HUES64 (cell line): ENCODE results near the gene TGM1.
"Not testable (repeated sequence)": the region's sequence is repeated elsewhere in the genome, so short reads cannot be mapped to it uniquely, and the experiment has no call there.

ENCODE experiments used
- H3K27ac ChIP-seq: 2 replicates; pipeline ENCODE4 v1.7.0; 2013; ENCODE audit warnings: low read depth, low read length, inconsistent platforms
- H3K27me3 ChIP-seq: 2 replicates; pipeline ENCODE4 v1.6.1; 2013; ENCODE audit warnings: mild to moderate bottlenecking, low read length; ENCODE audit not compliant: insufficient read depth
- H3K36me3 ChIP-seq: 2 replicates; pipeline ENCODE4 v1.6.1; 2013; ENCODE audit warnings: mild to moderate bottlenecking, low read length; ENCODE audit not compliant: insufficient read depth
- H3K4me1 ChIP-seq: 2 replicates; pipeline ENCODE4 v1.6.1; 2013; ENCODE audit warnings: mild to moderate bottlenecking, low read length, moderate library complexity; ENCODE audit not compliant: insufficient read depth
- H3K4me3 ChIP-seq: 2 replicates; pipeline ENCODE4 v1.5.1; 2013; ENCODE audit warnings: mild to moderate bottlenecking, low read length, moderate library complexity
- H3K9ac ChIP-seq: 2 replicates; pipeline ENCODE4 v1.6.1; 2013; ENCODE audit warnings: mild to moderate bottlenecking, low read depth, low read length
- H3K9me3 ChIP-seq: 2 replicates; pipeline ENCODE4 v1.6.1; 2013; ENCODE audit warnings: low read depth, low read length; ENCODE audit not compliant: insufficient read depth
- WGBS: fragments of 150-250, 120-280 bp; methylation state at CpG from one replicate; pipeline ENCODE4 v1.1.7; 2013; ENCODE audit warnings: missing lambda C conversion rate; 5-methylcytosine and 5-hydroxymethylcytosine counted together

The TGM1 gene

GRCh38 chr14:24249230-24250021 lies 13.6 kb downstream of the TGM1 start:
- H3K9ac ChIP-seq, result no peak overlapping the region
- no peaks in the 10 kb centered on the region for H3K9me3 ChIP-seq
- no peak overlapping the region for H3K4me3 ChIP-seq
- H3K4me1 ChIP-seq, result no peaks in the 10 kb centered on the region
- 82% methylated on average over 13 of the region's 13 CpGs for WGBS
- H3K27ac ChIP-seq, result no peak overlapping the region
- H3K36me3 ChIP-seq, result no peaks in the 10 kb centered on the region
- H3K27me3 ChIP-seq, result no peaks in the 10 kb centered on the region

- Histone ChIP-seq H3K27ac (no peak overlapping the region), H3K9me3 (no peaks in the 10 kb centered on the region), H3K27me3 (no peaks in the 10 kb centered on the region), H3K4me1 (peaks cover 5% of the 10 kb centered on the region; the same call in 1 of the 2 replicates), H3K36me3 (no peaks in the 10 kb centered on the region), H3K9ac (no peak overlapping the region), H3K4me3 (no peak overlapping the region)
- 82% methylated on average over 7 of the region's 7 CpGs for WGBS
Observed at GRCh38 chr14:24247422-24247821, 15.6 kb downstream of the TGM1 start.

- H3K9ac ChIP-seq, result no peak overlapping the region
- WGBS, result 92% methylated on average over 3 of the region's 3 CpGs
- no peak overlapping the region for H3K4me3 ChIP-seq
- H3K27me3 ChIP-seq, result no peaks in the 10 kb centered on the region
- H3K9me3 ChIP-seq, result no peaks in the 10 kb centered on the region
- H3K4me1 ChIP-seq, result peaks cover 5% of the 10 kb centered on the region; the same call in 1 of the 2 replicates
- H3K36me3 ChIP-seq, result no peaks in the 10 kb centered on the region
- H3K27ac ChIP-seq, result no peak overlapping the region
Observed at GRCh38 chr14:24246765-24247212, 16.2 kb downstream of the TGM1 start.

- 94% methylated on average over 11 of the region's 11 CpGs for WGBS
- not testable (repeated sequence) for H3K36me3 ChIP-seq, H3K4me3 ChIP-seq, H3K9ac ChIP-seq, H3K9me3 ChIP-seq, H3K27me3 ChIP-seq, H3K27ac ChIP-seq, H3K4me1 ChIP-seq
Observed at GRCh38 chr14:24245350-24245749, 17.6 kb downstream of the TGM1 start.

- peak overlapping the region; percentile 69 for H3K9ac ChIP-seq
- H3K9me3 ChIP-seq, result no peaks in the 10 kb centered on the region
- peaks cover 5% of the 10 kb centered on the region; the same call in 1 of the 2 replicates for H3K4me1 ChIP-seq
- peaks cover 28% of the 10 kb centered on the region for H3K36me3 ChIP-seq
- H3K27ac ChIP-seq, result peak overlapping the region; percentile 95; the same call in 1 of the 2 replicates
- no peaks in the 10 kb centered on the region for H3K27me3 ChIP-seq
- 64% methylated on average over 9 of the region's 10 CpGs for WGBS
- H3K4me3 ChIP-seq, result peak overlapping the region; percentile 78
Observed at GRCh38 chr14:24243336-24243836, 19.6 kb downstream of the TGM1 start.

- H3K27ac ChIP-seq, result peak overlapping the region; percentile 95
- no peaks in the 10 kb centered on the region for H3K27me3 ChIP-seq
- peak overlapping the region; percentile 69 for H3K9ac ChIP-seq
- H3K36me3 ChIP-seq, result peaks cover 42% of the 10 kb centered on the region
- H3K9me3 ChIP-seq, result no peaks in the 10 kb centered on the region
- H3K4me3 ChIP-seq, result peak overlapping the region; percentile 78
- WGBS, result 4% methylated on average over 39 of the region's 39 CpGs
- peaks cover 5% of the 10 kb centered on the region; the same call in 1 of the 2 replicates for H3K4me1 ChIP-seq
Observed at GRCh38 chr14:24241829-24242443, 21.0 kb downstream of the TGM1 start.

- Histone ChIP-seq H3K27ac (no peak overlapping the region), H3K4me1 (peaks cover 5% of the 10 kb centered on the region; the same call in 1 of the 2 replicates), H3K9me3 (no peaks in the 10 kb centered on the region), H3K36me3 (peaks cover 59% of the 10 kb centered on the region), H3K4me3 (no peak overlapping the region), H3K27me3 (no peaks in the 10 kb centered on the region), H3K9ac (no peak overlapping the region)
- 98% methylated on average over 9 of the region's 9 CpGs for WGBS
Observed at GRCh38 chr14:24240110-24240918, 22.7 kb downstream of the TGM1 start.

- Histone ChIP-seq H3K9me3 (no peaks in the 10 kb centered on the region), H3K27ac (no peak overlapping the region), H3K36me3 (peaks cover 71% of the 10 kb centered on the region), H3K4me3 (no peak overlapping the region), H3K27me3 (no peaks in the 10 kb centered on the region), H3K4me1 (peaks cover 6% of the 10 kb centered on the region; the same call in 1 of the 2 replicates), H3K9ac (no peak overlapping the region)
- 95% methylated on average over 5 of the region's 5 CpGs for WGBS
Observed at GRCh38 chr14:24238527-24239037, 24.4 kb downstream of the TGM1 start.

GRCh38 chr14:24238123-24238522 lies 24.9 kb downstream of the TGM1 start:
- Histone ChIP-seq H3K9ac (no peak overlapping the region), H3K9me3 (no peaks in the 10 kb centered on the region), H3K36me3 (peaks cover 71% of the 10 kb centered on the region), H3K4me3 (no peak overlapping the region), H3K4me1 (0 out of 2 replicates have a peak, but pooled peaks cover 5% of the 10 kb centered on the region), H3K27ac (no peak overlapping the region), H3K27me3 (no peaks in the 10 kb centered on the region)
- 94% methylated on average over 5 of the region's 5 CpGs for WGBS

GRCh38 chr14:24237463-24237955 lies 25.5 kb downstream of the TGM1 start:
- Histone ChIP-seq H3K27me3 (no peaks in the 10 kb centered on the region), H3K9me3 (no peaks in the 10 kb centered on the region), H3K27ac (no peak overlapping the region), H3K36me3 (peaks cover 71% of the 10 kb centered on the region), H3K9ac (no peak overlapping the region), H3K4me1 (0 out of 2 replicates have a peak, but pooled peaks cover 5% of the 10 kb centered on the region), H3K4me3 (no peak overlapping the region)
- 95% methylated on average over 2 of the region's 2 CpGs for WGBS
